Rectal smooth muscle tissue (tissue), 1 donor: ENCODE results near the gene KLF3.

ENCODE experiments used
- H3K27ac ChIP-seq: one replicate; pipeline ENCODE4 v1.7.0; 2013; ENCODE audit warnings: low read depth, low read length, inconsistent platforms
- H3K27me3 ChIP-seq: one replicate; pipeline ENCODE4 v1.7.0; 2013; ENCODE audit warnings: low read length; ENCODE audit not compliant: control insufficient read depth, insufficient read depth
- H3K36me3 ChIP-seq: one replicate; pipeline ENCODE4 v1.7.0; 2013; ENCODE audit warnings: low read length; ENCODE audit not compliant: control insufficient read depth, insufficient read depth
- H3K4me1 ChIP-seq: one replicate; pipeline ENCODE4 v1.7.0; 2013; ENCODE audit warnings: low read length; ENCODE audit not compliant: control insufficient read depth, insufficient read depth
- H3K4me3 ChIP-seq: one replicate; pipeline ENCODE4 v1.7.0; 2013; ENCODE audit warnings: low read length
- H3K9ac ChIP-seq: one replicate; pipeline ENCODE4 v1.7.0; 2013; ENCODE audit warnings: low read length

Gene KLF3

GRCh38 chr4:38745881-38746280 lies 81.9 kb downstream of the KLF3 start:
- H3K36me3 ChIP-seq: no peaks in the 10 kb centered on the region
- H3K4me3 ChIP-seq: no peak overlapping the region
- no peaks in the 10 kb centered on the region for H3K27me3 ChIP-seq
- no peak overlapping the region for H3K9ac ChIP-seq
- H3K27ac ChIP-seq: no peak overlapping the region
- no peaks in the 10 kb centered on the region for H3K4me1 ChIP-seq

- no peaks in the 10 kb centered on the region for H3K36me3 ChIP-seq
- no peak overlapping the region for H3K9ac ChIP-seq
- no peak overlapping the region for H3K4me3 ChIP-seq
- H3K27me3 ChIP-seq: no peaks in the 10 kb centered on the region
- peaks cover 8% of the 10 kb centered on the region for H3K4me1 ChIP-seq
- no peak overlapping the region for H3K27ac ChIP-seq
These were observed 83.6 kb downstream of the KLF3 start for GRCh38 chr4:38747629-38748028.

- Histone ChIP-seq H3K27me3 (no peaks in the 10 kb centered on the region), H3K27ac (no peak overlapping the region), H3K4me1 (peaks cover 13% of the 10 kb centered on the region)
These were observed 85.3 kb downstream of the KLF3 start for GRCh38 chr4:38749336-38749735.

More at GRCh38 chr4:38749336-38749735, 85.3 kb downstream of the KLF3 start:
- Histone ChIP-seq H3K4me3 (no peak overlapping the region), H3K36me3 (no peaks in the 10 kb centered on the region), H3K9ac (no peak overlapping the region)
